GM12892 (cell line): ENCODE results near the gene USP21.
A peak's percentile ranks its signal among the peaks of the same experiment; 100 is the strongest.

Experiments
- DNase-seq: peaks from one replicate; pipeline ENCODE4 v3.0.0; 2011; ENCODE audit not compliant: insufficient read length
- FAIRE-seq: peaks from 2 replicates; lab custom pipeline; 2011; peaks lifted over from hg19 to GRCh38; lab: Jason Lieb, UNC
- POLR2A ChIP-seq: IDR thresholded peaks from 2 replicates; pipeline ENCODE4 v1.6.1; 2011; ENCODE audit warnings: low read depth, low read length, control low read depth
- POLR2AphosphoS5 ChIP-seq: IDR thresholded peaks from 2 replicates; pipeline ENCODE4 v1.6.1; 2011; ENCODE audit warnings: low read depth, low read length, control low read depth
- TAF1 ChIP-seq: IDR thresholded peaks from 2 replicates; pipeline ENCODE4 v1.6.1; 2011; ENCODE audit warnings: low read depth, mild to moderate bottlenecking, control low read depth, low read length, borderline replicate concordance

USP21 gene

DNA sequence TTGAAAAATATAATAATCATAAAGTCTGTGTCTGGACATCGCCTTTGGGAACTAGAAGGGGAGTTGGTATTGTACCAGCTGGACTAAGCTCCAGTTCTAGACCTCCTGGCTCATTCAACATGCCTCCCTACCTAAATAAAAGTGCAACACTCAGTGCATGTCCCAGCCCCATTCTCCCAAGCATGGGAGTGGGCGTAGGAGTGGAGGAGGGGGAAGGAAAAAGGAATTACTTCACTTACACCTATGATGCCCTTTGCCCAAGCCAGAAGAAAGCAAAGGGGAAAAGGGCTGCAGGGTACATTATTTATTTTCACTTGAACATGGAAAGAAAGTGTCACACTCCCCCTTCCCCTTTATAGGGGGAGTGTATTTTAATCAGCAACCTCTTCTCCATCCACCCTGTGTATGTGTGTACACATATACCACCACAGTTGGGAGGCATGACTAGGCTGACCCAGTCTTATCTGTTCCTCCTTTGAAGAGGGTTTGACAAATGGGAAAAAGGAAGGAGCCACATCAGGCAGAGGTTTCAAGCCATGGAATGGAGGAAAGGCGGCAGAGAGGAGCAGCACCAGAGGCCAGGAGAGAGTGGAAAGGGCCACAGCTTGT lies 38.2 kb upstream of the USP21 start:
- FAIRE-seq (no peak), DNase-seq (no peak)
- no peak for TF ChIP-seq POLR2A
- TF ChIP-seq TAF1: no peak
- no peak for TF ChIP-seq POLR2AphosphoS5

DNA sequence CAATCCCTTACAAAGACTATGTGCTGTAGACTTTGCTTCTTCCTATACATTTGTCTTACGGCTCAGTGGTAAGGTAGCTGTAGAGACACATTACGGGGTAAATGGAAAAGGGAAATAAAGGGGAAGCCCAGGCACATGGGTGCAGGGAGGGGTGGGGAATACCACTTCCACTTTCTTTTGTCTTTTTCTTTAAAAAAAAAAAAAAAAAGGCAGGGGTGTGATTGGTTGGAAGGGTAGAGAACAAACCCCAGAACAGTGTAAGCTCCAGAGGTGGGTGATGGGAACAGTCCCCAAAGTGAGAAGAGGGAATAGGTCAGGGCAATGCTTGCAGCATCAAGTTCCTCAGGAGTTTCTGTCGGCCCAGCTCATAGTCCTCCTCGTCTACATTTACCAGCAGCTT lies 37.5 kb upstream of the USP21 start:
- FAIRE-seq (no peak), DNase-seq (no peak)
- TF ChIP-seq POLR2A (no peak), TAF1 (no peak), POLR2AphosphoS5 (no peak)

DNA sequence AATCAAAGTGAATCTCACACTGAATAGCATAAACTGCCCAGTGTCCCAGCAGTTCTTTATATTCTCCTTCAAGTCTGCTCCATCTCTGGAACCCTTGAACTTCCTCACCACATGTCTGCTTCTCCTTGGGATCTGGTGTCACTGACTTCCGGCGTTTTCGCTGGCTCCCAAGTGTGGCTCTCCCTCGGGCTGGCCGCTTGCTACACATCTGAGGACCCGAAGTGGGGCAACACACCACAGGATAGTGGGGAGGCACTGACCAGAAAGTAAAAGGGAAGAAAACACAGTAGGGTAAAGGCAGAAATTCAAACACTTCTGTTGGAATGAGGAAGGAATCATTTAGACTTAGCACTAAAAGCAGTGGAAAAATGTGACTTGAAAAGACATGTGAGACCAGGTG lies 36.3 kb upstream of the USP21 start:
- no peak for TF ChIP-seq POLR2A

DNA sequence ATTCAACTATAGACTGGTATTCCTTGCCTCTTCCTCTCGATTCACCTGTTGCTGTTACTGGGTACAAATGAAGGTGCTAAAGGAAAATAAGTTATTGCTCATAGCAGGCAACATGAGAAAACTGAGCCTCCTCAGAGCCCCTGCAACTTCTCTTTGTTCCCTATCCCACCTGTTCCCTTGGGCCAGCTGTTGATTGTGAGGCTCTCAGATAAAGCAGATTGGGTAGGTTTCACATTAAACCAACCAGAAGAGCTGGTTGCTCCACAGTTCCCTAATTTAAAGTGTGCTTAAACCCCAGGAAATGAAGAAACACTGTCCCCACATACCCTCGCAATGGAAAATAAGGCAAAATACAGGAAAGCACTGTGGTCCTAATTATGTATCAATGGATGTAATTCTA lies 31.7 kb upstream of the USP21 start:
- no peak for DNase-seq
- FAIRE-seq: no peak
- TF ChIP-seq POLR2AphosphoS5: no peak
- TF ChIP-seq TAF1: no peak
- no peak for TF ChIP-seq POLR2A

More for the DNA sequence above, 36.3 kb upstream of the USP21 start:
- no peak for DNase-seq
- FAIRE-seq: no peak

DNA sequence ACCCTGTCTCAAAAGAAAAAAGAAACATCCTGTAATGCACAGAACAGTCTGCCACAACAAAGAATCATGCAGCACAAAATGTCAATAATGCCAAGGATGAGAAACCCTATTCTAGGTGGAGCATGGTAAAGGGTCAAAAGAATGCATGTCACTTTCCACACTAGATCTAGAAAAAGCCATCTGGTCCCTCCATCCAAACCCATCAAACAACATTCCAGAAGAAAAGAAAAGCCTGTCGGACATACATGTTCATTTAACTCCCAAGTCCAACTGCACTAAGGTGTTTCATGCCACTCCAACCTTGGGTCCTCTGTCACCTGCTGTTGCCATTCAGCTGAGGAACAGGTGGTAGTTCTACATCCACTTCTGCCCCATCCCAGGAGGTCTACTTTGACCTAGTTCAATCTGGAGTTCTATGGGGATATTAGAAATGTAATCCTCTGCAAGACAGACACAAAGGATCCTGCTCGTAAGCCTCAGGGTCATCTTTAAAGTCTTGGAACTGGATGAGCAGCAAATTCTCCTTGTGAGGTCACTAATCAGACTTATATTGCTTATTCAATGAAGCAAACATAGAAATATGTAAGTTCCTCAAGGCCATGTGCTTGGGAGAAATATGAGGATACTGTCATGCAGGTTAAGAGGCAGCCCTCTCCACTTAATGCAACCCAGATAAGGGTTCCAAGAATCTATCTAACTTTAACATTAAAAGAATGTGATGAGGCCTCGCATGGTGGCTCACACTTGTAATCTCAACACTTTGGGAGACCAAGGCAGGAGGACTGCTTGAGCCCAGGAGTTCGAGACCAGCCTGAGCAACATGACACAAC lies 30.5 kb upstream of the USP21 start:
- TF ChIP-seq POLR2AphosphoS5: no peak
- TF ChIP-seq TAF1: no peak
- TF ChIP-seq POLR2A: no peak
- DNase-seq: no peak
- FAIRE-seq: no peak

DNA sequence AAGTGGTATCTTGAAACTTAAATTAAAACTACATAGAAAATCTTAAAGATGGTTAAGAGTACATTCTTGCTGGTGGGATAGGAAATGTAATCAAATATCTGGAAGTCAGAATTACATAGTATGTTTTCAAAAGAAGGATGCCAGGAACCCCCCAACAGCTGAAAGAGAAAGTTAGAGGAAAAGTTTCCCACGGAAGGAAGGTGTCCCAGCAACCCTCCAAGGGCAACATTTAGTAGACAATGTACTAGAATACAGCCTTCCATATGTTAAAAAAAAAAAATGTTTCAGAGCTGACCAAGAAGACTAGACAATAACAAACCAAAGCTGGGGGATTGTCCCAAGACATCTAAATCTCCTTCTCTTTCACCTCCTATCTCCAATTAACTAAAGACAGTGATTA lies 29.0 kb upstream of the USP21 start:
- FAIRE-seq (no peak), DNase-seq (no peak)
- TF ChIP-seq POLR2A: no peak
- no peak for TF ChIP-seq POLR2AphosphoS5
- no peak for TF ChIP-seq TAF1

DNA sequence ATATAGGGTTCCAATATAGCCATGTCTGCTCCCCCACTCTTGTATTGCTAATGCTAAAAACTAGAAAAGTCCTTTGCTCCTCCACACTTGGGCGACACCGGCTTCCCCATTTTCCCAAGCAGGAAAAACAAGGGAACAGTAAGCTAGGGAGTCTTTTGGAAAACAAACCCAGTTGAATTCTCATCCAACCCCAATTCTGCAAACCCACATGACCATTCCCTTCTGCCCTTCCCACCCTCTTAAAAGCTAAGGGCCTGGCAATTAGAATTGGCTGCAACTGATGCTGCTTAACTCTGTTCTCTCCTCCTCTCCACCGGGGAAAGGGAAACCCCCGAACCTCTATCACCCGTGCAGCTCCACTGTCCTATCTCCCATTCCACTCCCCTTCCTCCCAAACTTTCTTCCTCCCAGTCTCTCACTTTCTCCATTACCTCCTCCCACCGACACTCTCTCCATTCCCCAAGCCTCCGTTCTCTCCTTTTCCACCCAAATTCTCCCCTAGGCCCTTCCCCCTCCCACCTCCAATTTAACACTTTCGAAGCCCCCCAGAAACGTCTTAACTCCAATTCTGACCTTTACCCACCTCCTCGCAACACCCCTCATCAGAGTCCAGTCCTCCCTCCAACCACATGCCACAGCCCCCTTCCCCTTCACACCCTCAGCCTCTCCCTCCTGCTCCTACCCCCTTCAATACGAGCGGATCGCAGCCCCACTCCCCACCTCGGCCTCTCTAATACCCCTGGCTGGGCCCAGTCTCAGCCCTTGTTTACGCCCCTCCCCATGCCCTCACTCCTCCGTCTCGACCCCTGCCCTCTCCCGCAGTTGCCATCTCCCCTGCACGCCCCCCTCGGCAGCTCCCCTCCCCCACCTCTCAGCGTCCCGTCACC lies 27.5 kb upstream of the USP21 start:
- DNase-seq (no peak), FAIRE-seq (peak; percentile 30)
- TF ChIP-seq POLR2A (no peak), TAF1 (no peak)

DNA sequence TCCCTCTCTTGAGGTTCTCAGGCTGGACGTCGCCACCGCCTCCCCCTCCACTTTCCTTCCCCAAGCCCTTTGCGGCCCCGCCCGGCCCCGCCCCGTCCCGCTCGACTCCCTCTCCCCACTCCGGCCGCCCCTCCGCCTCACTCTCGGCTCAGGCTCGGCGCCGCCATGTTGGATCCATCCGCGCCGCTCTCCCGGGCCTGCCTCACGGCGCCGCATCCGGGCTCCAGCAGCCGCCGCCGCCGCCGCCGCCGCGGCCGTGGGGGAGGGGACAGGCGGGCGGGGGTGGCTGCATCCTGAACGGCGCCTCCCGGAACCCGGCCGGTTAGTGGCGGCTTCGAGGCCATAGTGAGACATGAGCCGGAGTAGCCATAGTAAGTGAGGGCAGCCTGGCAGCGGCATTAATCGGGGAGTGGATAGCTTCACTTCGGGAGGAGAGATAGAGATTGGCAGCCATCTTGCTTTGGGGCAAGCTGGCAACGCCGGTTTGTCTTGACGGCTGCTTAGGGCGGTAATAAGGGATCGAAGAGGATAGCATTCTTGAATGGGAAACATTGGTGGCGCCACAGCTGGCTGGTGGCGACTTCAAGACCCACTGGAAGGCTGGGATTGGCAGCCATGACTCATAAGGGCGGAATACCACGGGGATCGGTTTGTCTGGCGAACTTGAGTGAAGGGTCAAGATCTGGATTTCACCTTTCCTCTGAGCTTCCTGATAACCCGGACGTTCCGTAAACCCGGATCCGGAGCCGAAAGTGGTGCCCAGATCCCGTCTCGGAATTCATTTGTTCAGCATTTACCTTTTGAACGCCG lies 26.7 kb upstream of the USP21 start, which contains the start of gene DEDD:
Gene DEDD, minus strand, starts transcription at position 258 of the 810 bp plus-strand sequence. CDS start 8,205 bp downstream, outside the sequence.
- TF ChIP-seq TAF1 (peak; percentile 49; the same call in 1 of the 2 replicates), POLR2AphosphoS5 (peak; percentile 38; the same call in 1 of the 2 replicates), POLR2A (no peak; the same call in 1 of the 2 replicates)
- DNase-seq: peak; percentile 88
- peak; percentile 94 for FAIRE-seq

DNA sequence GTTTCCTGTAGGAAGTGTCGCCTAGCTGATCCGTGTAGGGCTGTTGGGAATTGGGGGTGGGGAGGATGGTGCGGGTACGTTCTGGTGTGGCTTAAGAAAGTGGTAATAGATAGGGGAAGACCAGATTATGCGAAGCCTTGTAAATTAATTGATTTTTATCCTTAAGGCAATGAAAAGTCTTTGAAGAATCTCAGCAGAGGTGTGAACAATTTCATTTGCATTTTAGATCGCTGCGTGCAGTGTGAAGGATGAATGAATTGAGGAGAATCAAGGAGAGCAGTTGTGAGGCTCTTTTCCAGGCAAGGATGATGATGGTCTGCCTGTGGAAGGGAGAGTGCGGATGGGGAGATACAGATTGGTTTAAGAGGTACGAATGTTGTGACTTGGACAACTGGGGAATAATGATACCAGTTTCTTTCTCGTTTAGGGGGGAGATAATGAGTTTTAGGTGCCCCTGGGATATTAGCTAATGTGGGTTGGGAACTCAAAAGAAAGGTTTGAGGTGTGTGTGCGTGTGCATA lies 26.0 kb upstream of the USP21 start:
- DNase-seq: no peak
- FAIRE-seq: no peak
- TF ChIP-seq POLR2AphosphoS5: no peak
- no peak for TF ChIP-seq POLR2A
- no peak for TF ChIP-seq TAF1

DNA sequence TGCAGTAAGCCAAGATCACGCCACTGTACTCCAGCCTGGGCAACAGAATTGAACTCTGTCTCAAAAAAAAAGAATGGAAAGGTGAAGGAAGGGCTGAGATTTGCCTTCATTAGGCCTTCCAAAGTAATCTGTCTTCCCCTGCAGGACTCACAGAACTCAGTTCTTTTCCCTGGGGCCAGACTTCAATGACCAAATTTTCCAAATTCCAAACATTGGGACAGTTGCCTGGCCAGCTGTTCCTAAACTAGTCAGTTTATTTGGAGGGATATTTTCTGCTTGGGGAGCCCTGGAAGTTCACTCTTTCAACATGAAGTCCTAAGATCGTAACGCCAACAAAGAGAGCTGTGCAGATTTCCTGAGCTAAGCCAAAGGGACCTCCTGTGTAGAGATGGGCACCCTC lies 21.4 kb upstream of the USP21 start:
- no peak for FAIRE-seq
- DNase-seq: no peak
- TF ChIP-seq TAF1: no peak
- TF ChIP-seq POLR2AphosphoS5: no peak
- TF ChIP-seq POLR2A: no peak

DNA sequence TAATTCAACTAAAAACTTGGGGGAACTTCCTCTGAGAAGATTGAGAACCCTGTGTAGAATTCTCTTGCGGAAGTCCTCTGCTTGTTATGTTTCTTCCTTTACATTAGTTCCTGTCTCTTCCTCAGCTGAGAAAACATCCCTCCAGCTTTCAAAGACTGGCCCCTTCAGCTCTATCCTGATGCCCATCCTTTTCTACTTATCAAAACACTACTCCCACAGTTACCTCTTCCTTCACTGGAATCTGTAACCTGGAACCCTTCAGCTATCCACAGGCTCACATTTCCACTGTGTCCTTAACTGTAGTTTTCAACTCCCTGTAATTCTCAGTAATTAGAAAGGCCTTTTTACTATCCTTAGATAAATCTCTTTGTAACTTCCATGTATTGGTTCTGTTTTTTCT lies 20.9 kb upstream of the USP21 start:
- DNase-seq: no peak
- FAIRE-seq: no peak
- no peak for TF ChIP-seq TAF1
- TF ChIP-seq POLR2A: no peak
- no peak for TF ChIP-seq POLR2AphosphoS5
